Measurements from ENCODE around the gene ANKRD11.
"Not testable (repeated sequence)": the region's sequence is repeated elsewhere in the genome, so short reads cannot be mapped to it uniquely, and the experiment has no call there.

The ANKRD11 gene

GRCh38 chr16:89422527-89422904 is 67.8 kb downstream of the ANKRD11 start:
- DNase-seq: no peak
- in situ Hi-C loops (cut with HindIII; ENCODE audit: low pct_ligation_motif_present, low pct_unique_long_range_greater_than_20kb, low sequenced_read_pairs): no loop called here

GRCh38 chr16:89421300-89421699 is 69.1 kb downstream of the ANKRD11 start:
- DNase-seq; in situ Hi-C loops (cut with HindIII; ENCODE audit: low pct_ligation_motif_present, low pct_unique_long_range_greater_than_20kb, low sequenced_read_pairs): not testable (repeated sequence)

GRCh38 chr16:89420204-89420603 is 70.2 kb downstream of the ANKRD11 start:
- DNase-seq: no peak
- in situ Hi-C loops (cut with HindIII; ENCODE audit: low pct_ligation_motif_present, low pct_unique_long_range_greater_than_20kb, low sequenced_read_pairs): no loop called here

- in situ Hi-C loops (cut with HindIII; ENCODE audit: low pct_ligation_motif_present, low pct_unique_long_range_greater_than_20kb, low sequenced_read_pairs): no loop called here
Measured at GRCh38 chr16:89418352-89418751, 72.0 kb downstream of the ANKRD11 start.

GRCh38 chr16:89417352-89417751 is 73.0 kb downstream of the ANKRD11 start:
- DNase-seq: no peak

More at GRCh38 chr16:89418352-89418751, 72.0 kb downstream of the ANKRD11 start:
- DNase-seq: no peak

GRCh38 chr16:89413811-89414585 is 76.4 kb downstream of the ANKRD11 start:
- no peak for DNase-seq
- in situ Hi-C loops (cut with HindIII; ENCODE audit: low pct_ligation_motif_present, low pct_unique_long_range_greater_than_20kb, low sequenced_read_pairs): no loop called here

More at GRCh38 chr16:89417352-89417751, 73.0 kb downstream of the ANKRD11 start:
- in situ Hi-C loops (cut with HindIII; ENCODE audit: low pct_ligation_motif_present, low pct_unique_long_range_greater_than_20kb, low sequenced_read_pairs): no loop called here

GRCh38 chr16:89412811-89413210 is 77.5 kb downstream of the ANKRD11 start:
- in situ Hi-C loops (cut with HindIII; ENCODE audit: low pct_ligation_motif_present, low pct_unique_long_range_greater_than_20kb, low sequenced_read_pairs): no loop called here
- DNase-seq: no peak

GRCh38 chr16:89411335-89411850 is 79.0 kb downstream of the ANKRD11 start:
- in situ Hi-C loops (cut with HindIII; ENCODE audit: low pct_ligation_motif_present, low pct_unique_long_range_greater_than_20kb, low sequenced_read_pairs): no loop called here
- no peak for DNase-seq

- in situ Hi-C loops (cut with HindIII; ENCODE audit: low pct_ligation_motif_present, low pct_unique_long_range_greater_than_20kb, low sequenced_read_pairs): no loop called here
- DNase-seq: no peak
Measured at GRCh38 chr16:89410794-89411309, 79.5 kb downstream of the ANKRD11 start.

GRCh38 chr16:89410322-89410721 is 80.0 kb downstream of the ANKRD11 start:
- in situ Hi-C loops (cut with HindIII; ENCODE audit: low pct_ligation_motif_present, low pct_unique_long_range_greater_than_20kb, low sequenced_read_pairs): no loop called here

GRCh38 chr16:89409161-89409711 is 81.1 kb downstream of the ANKRD11 start:
- in situ Hi-C loops (cut with HindIII; ENCODE audit: low pct_ligation_motif_present, low pct_unique_long_range_greater_than_20kb, low sequenced_read_pairs): no loop called here

More at GRCh38 chr16:89410322-89410721, 80.0 kb downstream of the ANKRD11 start:
- no peak for DNase-seq

GRCh38 chr16:89408315-89408714 is 82.0 kb downstream of the ANKRD11 start:
- DNase-seq: no peak
- in situ Hi-C loops (cut with HindIII; ENCODE audit: low pct_ligation_motif_present, low pct_unique_long_range_greater_than_20kb, low sequenced_read_pairs): no loop called here

More at GRCh38 chr16:89409161-89409711, 81.1 kb downstream of the ANKRD11 start:
- DNase-seq: no peak

GRCh38 chr16:89407925-89408300 is 82.4 kb downstream of the ANKRD11 start:
- in situ Hi-C loops (cut with HindIII; ENCODE audit: low pct_ligation_motif_present, low pct_unique_long_range_greater_than_20kb, low sequenced_read_pairs): no loop called here
- DNase-seq: no peak

GRCh38 chr16:89407282-89407924 is 83.0 kb downstream of the ANKRD11 start:
- no peak for DNase-seq
- in situ Hi-C loops (cut with HindIII; ENCODE audit: low pct_ligation_motif_present, low pct_unique_long_range_greater_than_20kb, low sequenced_read_pairs): no loop called here

- no peak for DNase-seq
- in situ Hi-C loops (cut with HindIII; ENCODE audit: low pct_ligation_motif_present, low pct_unique_long_range_greater_than_20kb, low sequenced_read_pairs): no loop called here
Measured at GRCh38 chr16:89406277-89406888, 84.0 kb downstream of the ANKRD11 start.

- no peak for DNase-seq
- in situ Hi-C loops (cut with HindIII; ENCODE audit: low pct_ligation_motif_present, low pct_unique_long_range_greater_than_20kb, low sequenced_read_pairs): no loop called here
Measured at GRCh38 chr16:89404561-89404960, 85.8 kb downstream of the ANKRD11 start.

- in situ Hi-C loops (cut with HindIII; ENCODE audit: low pct_ligation_motif_present, low pct_unique_long_range_greater_than_20kb, low sequenced_read_pairs): no loop called here
- no peak for DNase-seq
Measured at GRCh38 chr16:89402962-89403361, 87.4 kb downstream of the ANKRD11 start.

- no peak for DNase-seq
- in situ Hi-C loops (cut with HindIII; ENCODE audit: low pct_ligation_motif_present, low pct_unique_long_range_greater_than_20kb, low sequenced_read_pairs): no loop called here
Measured at GRCh38 chr16:89401641-89402445, 88.5 kb downstream of the ANKRD11 start.

All from ACHN (cell line).